Measurements from ENCODE around the gene TMPRSS13. TPM values are rescaled to one million over a fixed set of nuclear protein-coding genes. Genes with fewer than 3 reads are reported as not detected.

TMPRSS13 gene
- total RNA-seq, 1 donor from 2014 or later = 6.9 TPM

DNA sequence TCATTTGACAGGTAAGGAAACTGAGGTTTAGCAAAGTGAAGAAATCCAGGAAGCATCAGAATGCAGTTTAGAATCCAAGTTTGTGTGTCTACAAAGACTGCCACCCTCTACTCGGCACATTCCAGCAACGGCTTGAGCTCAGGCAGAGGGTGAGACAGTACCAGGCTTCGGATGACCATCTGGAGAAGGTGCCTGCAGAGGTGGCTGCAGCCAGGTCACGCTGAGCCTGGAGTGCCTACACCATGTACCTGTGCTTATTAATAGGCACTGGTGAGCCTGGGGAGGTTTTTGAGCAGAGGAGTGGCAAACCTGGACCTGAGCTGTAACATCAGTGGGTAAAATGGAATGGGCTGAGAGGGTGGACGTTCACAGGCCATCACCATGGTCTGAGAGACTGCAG, 57.4 kb downstream of the TMPRSS13 start:
- TF ChIP-seq, protein P1, sequence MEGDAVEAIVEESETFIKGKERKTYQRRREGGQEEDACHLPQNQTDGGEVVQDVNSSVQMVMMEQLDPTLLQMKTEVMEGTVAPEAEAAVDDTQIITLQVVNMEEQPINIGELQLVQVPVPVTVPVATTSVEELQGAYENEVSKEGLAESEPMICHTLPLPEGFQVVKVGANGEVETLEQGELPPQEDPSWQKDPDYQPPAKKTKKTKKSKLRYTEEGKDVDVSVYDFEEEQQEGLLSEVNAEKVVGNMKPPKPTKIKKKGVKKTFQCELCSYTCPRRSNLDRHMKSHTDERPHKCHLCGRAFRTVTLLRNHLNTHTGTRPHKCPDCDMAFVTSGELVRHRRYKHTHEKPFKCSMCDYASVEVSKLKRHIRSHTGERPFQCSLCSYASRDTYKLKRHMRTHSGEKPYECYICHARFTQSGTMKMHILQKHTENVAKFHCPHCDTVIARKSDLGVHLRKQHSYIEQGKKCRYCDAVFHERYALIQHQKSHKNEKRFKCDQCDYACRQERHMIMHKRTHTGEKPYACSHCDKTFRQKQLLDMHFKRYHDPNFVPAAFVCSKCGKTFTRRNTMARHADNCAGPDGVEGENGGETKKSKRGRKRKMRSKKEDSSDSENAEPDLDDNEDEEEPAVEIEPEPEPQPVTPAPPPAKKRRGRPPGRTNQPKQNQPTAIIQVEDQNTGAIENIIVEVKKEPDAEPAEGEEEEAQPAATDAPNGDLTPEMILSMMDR (conservative IDR thresholded peaks at IDR 0.05) = no peak
- no peak for DNase-seq (ENCODE audit: extremely low spot score, unreplicated experiment)
- peaks cover 38% of the 10 kb centered on the region for H3K27me3 Mint-ChIP-seq
- peaks cover 62% of the 10 kb centered on the region for H3K4me1 Mint-ChIP-seq (ENCODE audit: unreplicated experiment)
- no peak overlapping the region for H3K4me3 Mint-ChIP-seq
- no peak overlapping the region for H3K27ac Mint-ChIP-seq
- peaks cover 6% of the 10 kb centered on the region for H3K36me3 Mint-ChIP-seq
- H3K9me3 Mint-ChIP-seq = no peaks in the 10 kb centered on the region

DNA sequence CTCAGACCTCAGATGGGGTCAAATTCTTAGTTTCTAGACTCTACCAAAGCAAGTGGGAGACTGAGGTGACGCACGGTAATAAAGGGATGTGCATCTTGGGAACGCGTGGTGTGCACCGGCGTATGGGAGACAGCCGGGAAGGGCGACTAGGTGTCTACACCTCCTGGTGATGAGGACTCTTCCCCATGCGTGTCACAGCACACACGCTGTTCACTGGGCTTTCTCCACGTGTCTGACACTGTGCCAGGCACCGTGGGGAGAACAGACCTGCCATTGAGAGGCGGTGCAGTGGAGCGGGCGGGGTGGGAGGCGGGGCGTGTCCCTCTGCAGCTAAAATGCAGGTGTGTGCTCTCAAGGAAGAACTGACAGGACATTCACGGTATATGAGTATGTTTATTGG, 58.0 kb downstream of the TMPRSS13 start:
- no peak for DNase-seq (ENCODE audit: extremely low spot score, unreplicated experiment)
- Mint-ChIP-seq H3K4me1 (ENCODE audit: unreplicated experiment) (peaks cover 60% of the 10 kb centered on the region), H3K27me3 (peaks cover 35% of the 10 kb centered on the region), H3K36me3 (peaks cover 6% of the 10 kb centered on the region), H3K27ac (peak overlapping the region; percentile 1), H3K9me3 (no peaks in the 10 kb centered on the region), H3K4me3 (no peak overlapping the region)
- TF ChIP-seq, protein P1 (conservative IDR thresholded peaks at IDR 0.05) = no peak

DNA sequence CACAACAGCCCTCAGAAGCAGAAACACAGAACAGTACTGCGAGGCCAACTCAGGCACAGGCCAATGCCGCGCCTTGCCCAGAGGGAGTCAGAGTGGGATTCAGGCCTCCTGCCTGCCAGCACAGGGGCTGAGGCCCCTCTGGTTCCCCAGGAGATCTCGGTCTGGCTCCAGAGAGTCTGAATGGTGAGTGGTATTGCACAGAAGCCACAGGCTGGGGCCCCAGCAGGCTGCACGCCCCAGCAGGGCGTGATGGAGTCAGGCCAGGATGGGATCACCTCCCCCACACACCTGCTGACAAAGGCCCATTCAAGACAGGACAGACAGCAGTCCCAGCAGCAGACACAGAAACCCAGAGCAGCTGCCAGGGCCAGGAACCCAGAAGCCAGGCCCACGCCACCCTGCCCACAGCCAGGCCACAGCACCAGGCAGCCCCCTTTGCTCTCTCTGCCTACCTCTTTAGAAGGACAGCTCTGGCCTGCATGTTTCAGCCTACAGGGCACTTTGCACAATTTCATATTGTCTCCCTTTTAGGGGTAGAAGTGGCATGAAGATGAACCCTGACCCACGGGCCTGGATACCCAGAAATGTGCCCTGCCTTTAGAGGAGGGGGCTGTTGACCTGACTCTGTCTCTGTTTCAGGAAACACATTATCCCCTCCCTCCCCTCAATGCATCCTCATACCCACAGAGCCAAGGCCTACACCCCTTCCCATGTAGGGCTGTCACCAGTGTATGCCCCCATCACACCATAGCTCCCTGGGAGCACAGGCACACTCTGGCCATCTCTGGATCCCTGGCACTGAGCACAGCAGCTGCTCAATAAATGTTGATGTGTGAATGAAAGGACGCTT, 58.9 kb downstream of the TMPRSS13 start:
- Mint-ChIP-seq H3K9me3 (peaks cover 3% of the 10 kb centered on the region), H3K27me3 (peaks cover 31% of the 10 kb centered on the region), H3K27ac (peak overlapping the region; percentile 74), H3K36me3 (peaks cover 6% of the 10 kb centered on the region), H3K4me3 (peak overlapping the region; percentile 27), H3K4me1 (ENCODE audit: unreplicated experiment) (peaks cover 61% of the 10 kb centered on the region)
- DNase-seq (ENCODE audit: extremely low spot score, unreplicated experiment) = peak; percentile 55
- TF ChIP-seq, protein P1 (conservative IDR thresholded peaks at IDR 0.05) = no peak

DNA sequence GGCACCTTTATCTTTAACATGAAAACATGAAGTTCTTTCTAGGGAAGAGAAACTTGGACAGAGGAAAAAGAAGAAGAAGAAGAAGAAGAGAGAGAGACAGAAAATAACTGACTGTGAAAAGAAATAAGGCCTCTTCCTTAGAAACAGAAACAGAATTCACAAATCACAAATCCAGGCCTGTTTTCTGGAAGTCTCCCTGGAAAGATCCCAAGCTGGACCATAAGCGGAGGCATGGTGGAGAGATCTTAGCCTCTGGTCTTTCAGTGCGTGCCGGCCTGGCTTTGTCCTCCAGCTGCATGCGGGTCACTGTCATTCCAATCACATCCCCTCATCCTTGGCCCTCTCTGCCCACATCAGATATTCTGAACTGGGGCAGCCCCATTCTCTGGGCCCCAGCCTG, 59.6 kb downstream of the TMPRSS13 start:
- peaks cover 55% of the 10 kb centered on the region for H3K4me1 Mint-ChIP-seq (ENCODE audit: unreplicated experiment)
- peak overlapping the region; percentile 27 for H3K4me3 Mint-ChIP-seq

DNA sequence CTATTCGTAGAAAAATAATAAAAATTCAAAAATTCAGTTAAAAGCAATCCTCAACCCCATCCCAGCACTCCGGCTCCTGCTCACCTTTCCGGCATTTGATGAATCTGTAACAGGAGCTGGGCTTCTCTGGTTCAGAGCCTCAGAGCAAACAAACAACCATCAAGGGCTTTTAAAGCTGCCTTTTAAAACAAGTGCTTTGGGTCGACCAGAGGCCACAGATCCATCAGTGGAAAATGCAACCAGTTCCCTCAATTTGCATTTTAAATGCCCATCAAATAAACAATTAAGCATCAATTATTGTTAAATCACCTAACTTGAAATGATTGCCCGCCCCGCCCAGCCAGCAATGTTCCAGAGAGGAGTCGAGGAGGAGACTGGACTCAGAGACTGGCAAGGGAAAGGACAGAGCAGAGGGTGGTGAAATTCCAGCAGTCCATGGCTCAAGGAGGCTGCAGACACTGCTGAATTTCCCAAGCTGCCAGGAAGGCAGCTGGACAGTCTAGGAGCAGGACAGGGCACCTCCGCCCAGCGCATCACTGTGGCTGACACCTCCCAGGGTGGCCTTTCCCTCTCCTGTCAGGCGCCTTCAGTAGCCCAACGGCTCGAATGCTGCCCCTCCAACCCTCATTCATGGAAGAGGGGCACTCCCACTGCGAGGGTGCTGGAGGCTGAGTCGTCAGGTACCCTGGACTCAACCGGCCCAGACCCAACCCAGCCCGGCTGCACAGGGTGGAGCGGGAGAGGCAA, 60.2 kb downstream of the TMPRSS13 start:
- Mint-ChIP-seq H3K4me1 (ENCODE audit: unreplicated experiment) (peaks cover 49% of the 10 kb centered on the region), H3K27me3 (peaks cover 23% of the 10 kb centered on the region), H3K4me3 (peak overlapping the region; percentile 39), H3K9me3 (peaks cover 3% of the 10 kb centered on the region), H3K27ac (no peak overlapping the region), H3K36me3 (peaks cover 10% of the 10 kb centered on the region)
- TF ChIP-seq, protein P1 (conservative IDR thresholded peaks at IDR 0.05) = no peak
- DNase-seq (ENCODE audit: extremely low spot score, unreplicated experiment) = peak; percentile 65

More for the DNA sequence above, 59.6 kb downstream of the TMPRSS13 start:
- DNase-seq (ENCODE audit: extremely low spot score, unreplicated experiment) = no peak
- Mint-ChIP-seq H3K27ac (peak overlapping the region; percentile 74), H3K27me3 (peaks cover 25% of the 10 kb centered on the region), H3K36me3 (peaks cover 7% of the 10 kb centered on the region), H3K9me3 (peaks cover 3% of the 10 kb centered on the region)
- TF ChIP-seq, protein P1 (conservative IDR thresholded peaks at IDR 0.05) = no peak
